Activated T-helper 2 cell treated with anti-CD3 and anti-CD28 coated beads, Interferon-gamma antibody, Interleukin-2, Interleukin-4, amounts not matched to agents 10 μg/mL and 5 μg/mL and 100 μg/mL, durations not matched to agents 14 hours and 24 hours and 36 hours (primary cell): Measurements from ENCODE around the gene METTL6. TPM values are rescaled to one million over a fixed set of nuclear protein-coding genes. Genes with fewer than 3 reads are reported as not detected.
A peak's percentile ranks its signal among the peaks of the same experiment; 100 is the strongest.
"Not testable (repeated sequence)": the region's sequence is repeated elsewhere in the genome, so short reads cannot be mapped to it uniquely, and the experiment has no call there.

Source experiments
- DNase-seq: peaks from one replicate; pipeline ENCODE4 v3.0.0; 2021; ENCODE audit warnings: low spot score
- H3K27ac Mint-ChIP-seq: one replicate; pipeline ENCODE4 v1.8.0; 2021; ENCODE audit warnings: mixed read lengths
- H3K27me3 Mint-ChIP-seq: one replicate; pipeline ENCODE4 v1.8.0; 2021; ENCODE audit warnings: low read depth, mixed read lengths
- H3K36me3 Mint-ChIP-seq: one replicate; pipeline ENCODE4 v1.8.0; 2021; ENCODE audit warnings: low read depth, mixed read lengths
- H3K4me1 Mint-ChIP-seq: one replicate; pipeline ENCODE4 v1.8.0; 2021; ENCODE audit warnings: low read depth, mixed read lengths
- H3K4me3 Mint-ChIP-seq: one replicate; pipeline ENCODE4 v1.8.0; 2021; ENCODE audit warnings: low read depth, mild to moderate bottlenecking, moderate library complexity, mixed read lengths
- H3K9me3 Mint-ChIP-seq: one replicate; pipeline ENCODE4 v1.8.0; 2021; ENCODE audit warnings: mixed read lengths
- intact Hi-C: fragments of 100-400 bp; cut with micrococcal nuclease; formaldehyde crosslinking; loops from one replicate; pipeline ENCODE4 v1.15.1; 2023
- total RNA-seq: library from RNA; stranded (reverse); gene quantifications from 2 replicates; pipeline ENCODE4 v1.2.3, GENCODE V29; 2022

METTL6 gene
- total RNA-seq, 1 donor from 2014 or later, result 16.1 TPM

DNA sequence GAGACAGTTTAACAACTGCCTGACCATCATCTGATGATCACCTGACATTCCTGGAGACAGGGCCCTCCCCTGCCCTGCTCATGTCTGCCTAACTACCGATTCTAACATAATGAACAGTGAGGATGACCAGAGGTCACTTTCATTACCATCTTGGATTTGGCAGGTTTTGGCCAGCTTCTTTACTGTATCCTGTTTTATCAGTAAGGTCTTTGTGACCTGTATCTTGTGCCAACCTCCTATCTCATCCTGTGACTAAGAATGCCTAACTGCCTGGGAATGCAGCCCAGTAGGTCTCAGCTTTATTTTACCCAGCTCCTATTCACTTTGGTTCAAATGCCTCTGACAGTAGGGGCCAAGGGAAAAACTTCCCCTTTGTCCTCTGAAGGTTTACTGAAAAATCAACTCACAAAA, 40.2 kb downstream of the METTL6 start:
- intact Hi-C loops, result no loop called here
- no peak for DNase-seq
- Mint-ChIP-seq H3K36me3 (no peaks in the 10 kb centered on the region), H3K27ac (no peak overlapping the region), H3K27me3 (no peaks in the 10 kb centered on the region), H3K9me3 (no peaks in the 10 kb centered on the region), H3K4me1 (peaks cover 7% of the 10 kb centered on the region), H3K4me3 (no peak overlapping the region)

DNA sequence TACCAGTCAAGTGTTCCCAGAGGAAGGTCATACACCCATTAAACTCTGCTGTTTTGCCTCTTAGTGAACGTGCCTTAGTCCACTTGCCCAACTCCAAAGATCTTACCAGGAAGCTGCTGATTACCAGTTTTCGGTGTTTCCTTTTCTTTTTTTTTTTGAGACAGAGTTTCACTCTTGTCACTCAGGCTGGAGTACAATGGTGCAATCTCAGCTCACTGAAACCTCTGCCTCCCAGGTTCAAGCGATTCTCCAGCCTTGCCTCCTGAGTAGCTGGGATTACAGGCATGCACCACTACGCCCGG, 40.7 kb downstream of the METTL6 start:
- H3K4me3 Mint-ChIP-seq, H3K36me3 Mint-ChIP-seq, DNase-seq, H3K4me1 Mint-ChIP-seq, intact Hi-C loops, H3K27me3 Mint-ChIP-seq, H3K27ac Mint-ChIP-seq, H3K9me3 Mint-ChIP-seq: not testable (repeated sequence)

DNA sequence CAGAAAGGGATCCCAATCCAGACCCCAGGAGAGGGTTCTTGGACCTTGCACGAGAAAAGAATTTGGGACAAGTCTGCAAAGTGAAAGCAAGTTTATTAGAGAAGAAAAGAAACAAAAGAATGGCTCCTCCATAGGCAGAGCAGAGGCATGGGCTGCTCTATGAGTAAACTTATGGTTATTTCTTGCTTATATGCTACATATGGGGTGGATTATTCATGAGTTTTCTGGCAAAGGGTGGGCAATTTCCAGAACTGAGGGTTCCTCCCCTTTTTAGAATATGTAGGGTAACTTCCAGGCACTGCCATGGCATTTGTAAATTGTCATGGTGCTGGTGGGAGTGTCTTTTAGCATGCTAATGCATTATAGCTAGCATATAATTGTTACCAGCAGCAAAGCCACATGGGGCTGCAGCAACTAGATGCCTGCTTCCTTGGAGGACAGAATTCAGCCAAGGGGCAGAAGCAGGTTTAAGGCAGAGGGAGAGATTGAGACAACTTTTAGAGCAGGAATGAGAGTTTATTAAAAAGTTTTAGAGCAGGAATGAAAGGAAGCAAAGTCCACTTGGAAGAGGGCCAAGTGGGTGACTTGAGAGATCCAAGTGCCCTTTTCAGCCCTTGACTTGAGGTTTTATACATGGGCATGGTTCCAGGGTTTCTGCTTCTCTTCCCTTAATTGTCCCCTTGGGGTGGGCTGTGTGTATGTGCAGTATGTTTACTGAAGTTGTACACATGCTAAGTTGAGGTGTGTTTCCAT, 41.3 kb downstream of the METTL6 start:
- no peaks in the 10 kb centered on the region for H3K36me3 Mint-ChIP-seq
- no peaks in the 10 kb centered on the region for H3K27me3 Mint-ChIP-seq
- H3K4me3 Mint-ChIP-seq, result no peak overlapping the region
- intact Hi-C loops, result no loop called here
- no peaks in the 10 kb centered on the region for H3K9me3 Mint-ChIP-seq
- no peak overlapping the region for H3K27ac Mint-ChIP-seq
- peaks cover 7% of the 10 kb centered on the region for H3K4me1 Mint-ChIP-seq
- DNase-seq, result no peak

DNA sequence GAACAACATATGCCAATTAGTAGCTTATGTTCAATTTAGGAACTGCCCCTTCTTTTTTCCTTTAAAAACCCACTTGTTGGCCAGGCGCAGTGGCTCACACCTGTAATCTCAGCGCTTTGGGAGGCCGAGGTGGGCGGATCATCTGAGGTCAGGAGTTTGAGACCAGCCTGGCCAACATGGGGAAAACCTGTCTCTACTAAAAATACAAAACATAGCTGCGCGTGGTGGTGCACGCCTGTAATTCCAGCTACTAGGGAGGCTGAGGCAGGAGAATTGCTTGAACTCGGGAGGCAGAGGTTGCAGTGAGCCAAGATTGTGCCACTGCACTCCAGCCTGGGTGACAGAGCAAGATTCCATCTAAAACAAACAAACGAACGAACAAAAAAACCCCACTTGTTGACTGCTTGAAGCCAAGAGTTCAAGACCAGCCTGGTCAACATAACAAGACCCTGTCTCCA, 42.1 kb downstream of the METTL6 start:
- H3K4me1 Mint-ChIP-seq, intact Hi-C loops, DNase-seq, H3K4me3 Mint-ChIP-seq, H3K27me3 Mint-ChIP-seq, H3K36me3 Mint-ChIP-seq, H3K9me3 Mint-ChIP-seq, H3K27ac Mint-ChIP-seq: not testable (repeated sequence)

DNA sequence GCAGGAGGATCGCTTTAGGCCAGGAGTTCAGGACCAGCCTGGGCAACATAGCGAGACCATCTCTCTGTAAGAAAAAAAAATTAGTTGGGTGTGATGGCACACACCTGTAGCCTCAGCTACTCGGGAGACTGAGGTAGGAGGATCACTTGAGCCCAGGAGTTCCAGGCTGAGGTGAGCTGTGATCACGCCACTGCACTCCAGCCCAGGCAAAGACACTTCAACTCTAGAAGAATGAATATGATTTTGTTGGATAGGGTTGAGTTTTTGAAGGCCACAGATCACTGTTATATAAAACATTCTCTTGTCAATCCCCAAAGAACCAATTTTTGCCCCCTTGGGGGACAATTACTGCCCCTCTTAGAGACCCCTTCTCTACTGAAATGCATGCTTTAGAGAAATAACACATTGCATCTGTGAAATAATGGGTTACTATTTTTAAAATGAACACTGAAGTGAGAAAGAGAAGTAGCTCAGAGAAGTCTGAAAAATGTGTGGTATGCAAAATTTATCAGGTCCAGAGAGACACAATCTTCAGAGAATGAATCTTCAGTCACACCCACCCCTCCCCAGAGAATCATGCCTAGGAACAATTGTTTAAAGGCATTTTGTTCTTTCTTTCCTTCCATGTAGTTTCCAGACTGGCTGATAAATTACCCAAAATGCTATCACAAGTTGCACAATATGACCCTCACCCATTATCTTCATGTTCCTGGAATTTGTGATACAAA, 42.7 kb downstream of the METTL6 start:
- no peaks in the 10 kb centered on the region for H3K36me3 Mint-ChIP-seq

DNA sequence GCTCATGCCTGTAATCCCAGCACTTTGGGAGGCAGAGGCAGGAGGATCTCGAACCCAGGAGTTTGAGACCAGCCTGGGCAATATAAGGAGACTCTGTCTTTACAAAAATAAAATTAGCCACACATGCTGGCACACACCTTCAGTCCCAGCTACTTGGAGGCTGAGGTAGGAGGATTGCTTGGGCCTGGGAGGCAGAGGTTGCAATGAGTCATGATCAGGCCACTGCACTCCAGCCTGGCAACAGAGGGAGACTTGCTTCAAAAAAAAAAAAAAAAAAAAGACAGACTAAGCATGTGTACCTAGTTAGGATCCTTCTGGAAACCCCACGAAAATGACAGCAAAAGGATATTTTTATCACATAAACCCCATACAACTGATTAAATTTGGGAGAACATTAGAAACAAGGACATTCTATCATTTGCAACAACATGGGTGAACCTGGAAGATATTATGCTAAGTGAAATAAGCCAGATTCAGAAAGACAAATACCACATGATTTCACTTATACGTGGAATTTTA, 44.9 kb downstream of the METTL6 start:
- H3K27me3 Mint-ChIP-seq, result no peaks in the 10 kb centered on the region
- intact Hi-C loops, result no loop called here
- no peak overlapping the region for H3K4me3 Mint-ChIP-seq
- H3K36me3 Mint-ChIP-seq, result no peaks in the 10 kb centered on the region
- no peaks in the 10 kb centered on the region for H3K9me3 Mint-ChIP-seq
- H3K27ac Mint-ChIP-seq, result no peak overlapping the region
- DNase-seq, result no peak
- H3K4me1 Mint-ChIP-seq, result peaks cover 11% of the 10 kb centered on the region

More for the DNA sequence above, 42.7 kb downstream of the METTL6 start:
- no peak for DNase-seq
- Mint-ChIP-seq H3K9me3 (no peaks in the 10 kb centered on the region), H3K27ac (no peak overlapping the region), H3K4me3 (no peak overlapping the region), H3K4me1 (peaks cover 7% of the 10 kb centered on the region), H3K27me3 (no peaks in the 10 kb centered on the region)
- intact Hi-C loops, result no loop called here

DNA sequence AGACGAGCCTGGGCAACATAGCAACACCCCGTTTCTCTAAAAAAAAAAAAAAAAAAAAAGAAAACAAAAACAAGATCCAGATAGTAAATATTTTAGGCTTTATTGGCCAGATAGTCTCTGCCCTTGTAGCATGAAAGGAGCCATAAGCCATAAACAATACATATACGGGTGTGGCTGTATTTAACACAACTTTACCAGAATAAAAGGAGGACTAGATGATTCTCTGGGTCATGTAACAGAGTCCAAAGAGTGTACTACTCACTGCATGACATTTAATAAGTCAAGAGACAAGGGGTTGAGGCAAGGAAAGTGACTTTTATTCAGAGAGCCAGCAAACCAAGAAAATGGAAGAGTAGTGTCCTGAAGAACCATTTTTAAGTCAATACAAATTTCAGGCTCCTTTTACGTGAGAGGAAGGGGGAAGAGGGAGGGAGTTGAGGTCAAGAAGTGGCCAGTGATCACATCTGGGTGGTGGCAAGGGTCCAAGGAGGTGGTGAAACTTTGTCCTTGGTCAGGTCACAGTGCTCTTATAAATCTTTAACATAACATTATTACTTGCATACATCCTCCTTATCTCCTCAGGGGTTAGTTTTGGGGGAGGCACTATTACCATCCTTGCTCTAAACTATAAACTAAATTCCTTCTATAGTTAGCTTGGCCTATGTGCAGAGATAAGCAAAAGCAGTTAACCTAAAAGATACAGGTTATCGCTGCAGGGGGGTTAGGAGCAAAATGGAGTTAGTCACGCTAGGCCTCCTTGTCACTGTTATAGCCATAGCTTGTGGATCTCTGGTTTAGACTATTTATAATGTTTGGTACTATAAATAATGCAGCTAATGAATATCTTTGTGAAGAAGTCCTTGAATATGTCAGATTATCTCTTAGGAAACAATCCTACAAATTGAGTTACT, 46.1 kb downstream of the METTL6 start:
- Mint-ChIP-seq H3K27ac (no peak overlapping the region), H3K4me3 (no peak overlapping the region), H3K4me1 (peaks cover 10% of the 10 kb centered on the region), H3K9me3 (no peaks in the 10 kb centered on the region), H3K36me3 (no peaks in the 10 kb centered on the region), H3K27me3 (no peaks in the 10 kb centered on the region)
- intact Hi-C loops, result no loop called here
- DNase-seq, result no peak

DNA sequence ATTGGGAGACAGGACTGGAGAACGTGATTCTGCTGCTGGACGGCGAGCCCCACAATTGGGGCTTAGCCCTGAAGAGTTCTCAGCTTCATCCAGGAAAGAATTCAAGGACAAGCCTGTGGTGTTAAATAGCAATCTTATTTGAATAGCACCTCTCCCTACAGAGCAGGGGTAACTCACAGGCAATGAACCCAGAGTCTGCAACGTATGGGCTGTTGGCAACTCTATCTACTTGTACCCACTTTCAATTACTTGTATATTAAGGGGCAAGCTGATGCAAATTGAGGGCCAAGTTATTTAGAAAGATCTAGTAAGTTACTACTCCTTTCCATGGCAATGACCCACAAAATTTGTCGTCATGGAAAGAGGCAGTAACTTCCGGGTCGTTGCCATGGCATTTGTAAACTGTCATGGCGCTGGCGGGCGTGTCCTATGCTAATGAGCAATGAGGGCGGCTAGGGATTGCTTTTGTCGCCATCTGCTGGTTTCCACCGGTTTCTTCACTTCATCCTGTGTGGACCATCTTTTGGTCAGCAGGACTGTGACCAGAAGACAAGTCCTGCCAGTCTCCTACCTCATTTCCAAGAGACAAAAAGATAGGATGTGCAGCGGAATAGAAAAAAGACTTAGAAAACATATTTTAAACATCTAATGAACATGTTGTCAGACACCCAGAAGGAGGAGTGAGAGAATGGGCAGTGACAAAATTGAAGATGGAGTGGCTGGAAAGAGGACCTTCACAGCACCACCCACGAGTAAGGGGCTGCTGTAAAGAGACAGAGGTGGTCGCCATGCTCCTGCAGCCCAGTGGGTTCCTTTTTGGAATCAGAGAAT, 49.2 kb downstream of the METTL6 start:
- peak overlapping the region; percentile 76 for H3K27ac Mint-ChIP-seq
- peak; percentile 92 for DNase-seq
- intact Hi-C loops, result loop anchor here (1.0 to 2.0 kb wide), 6 partner anchors 17 to 171 kb away; partner anchors contain the start of genes CAPN7 and SH3BP5
- no peaks in the 10 kb centered on the region for H3K27me3 Mint-ChIP-seq
- peaks cover 10% of the 10 kb centered on the region for H3K4me1 Mint-ChIP-seq
- H3K36me3 Mint-ChIP-seq, result no peaks in the 10 kb centered on the region
- H3K9me3 Mint-ChIP-seq, result no peaks in the 10 kb centered on the region
- H3K4me3 Mint-ChIP-seq, result no peak overlapping the region

DNA sequence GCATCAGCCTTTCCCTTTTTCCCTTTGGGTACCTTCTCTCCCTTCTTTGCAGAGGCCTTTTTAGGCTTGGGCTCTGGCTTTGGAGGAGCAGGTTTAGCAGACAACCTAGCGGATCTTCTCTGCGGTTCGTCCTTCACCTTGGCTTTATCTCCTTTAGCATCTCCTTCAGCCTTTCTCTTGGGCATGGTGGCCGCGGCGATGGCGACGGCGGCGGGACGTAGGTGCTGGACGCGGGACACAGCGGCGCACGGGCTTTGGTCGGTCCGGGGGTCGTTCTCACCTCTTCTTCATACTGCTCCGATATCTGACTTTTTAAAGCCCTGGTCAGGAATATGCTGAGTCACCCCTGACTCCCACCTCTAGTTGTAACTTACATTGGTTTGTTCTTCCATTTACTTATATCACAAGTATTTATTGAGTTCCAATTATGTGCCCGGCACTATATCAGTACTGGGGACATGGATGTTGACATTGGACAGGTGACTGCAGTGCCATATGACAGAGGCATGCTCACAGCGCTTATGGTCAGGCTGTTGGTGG, 51.8 kb downstream of the METTL6 start:
- intact Hi-C loops, result no loop called here
- peaks cover 10% of the 10 kb centered on the region for H3K4me1 Mint-ChIP-seq
- H3K27me3 Mint-ChIP-seq, result no peaks in the 10 kb centered on the region
- H3K36me3 Mint-ChIP-seq, result no peaks in the 10 kb centered on the region
- no peak overlapping the region for H3K4me3 Mint-ChIP-seq
- no peak for DNase-seq
- no peaks in the 10 kb centered on the region for H3K9me3 Mint-ChIP-seq
- H3K27ac Mint-ChIP-seq, result no peak overlapping the region

DNA sequence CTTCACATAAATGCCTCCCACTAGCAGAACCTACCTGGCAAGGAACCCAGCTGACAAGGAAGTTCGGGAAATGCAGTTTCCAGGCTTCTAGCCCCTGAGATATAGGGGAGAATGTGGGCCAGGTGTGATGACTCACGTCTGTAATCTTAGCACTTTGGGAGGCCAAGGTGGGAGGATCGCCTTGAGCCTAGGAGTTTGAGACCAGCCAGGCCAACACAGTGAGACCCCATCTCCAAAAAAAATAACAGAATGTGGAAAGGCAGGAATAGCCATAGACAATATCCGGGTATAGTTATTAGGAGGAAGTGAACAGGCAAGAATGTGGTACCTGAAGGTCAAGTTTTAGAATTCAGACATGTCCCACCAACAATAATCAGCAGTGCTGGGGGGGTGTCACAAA, 54.4 kb downstream of the METTL6 start:
- DNase-seq, result no peak
- no peaks in the 10 kb centered on the region for H3K27me3 Mint-ChIP-seq
- no peak overlapping the region for H3K27ac Mint-ChIP-seq

DNA sequence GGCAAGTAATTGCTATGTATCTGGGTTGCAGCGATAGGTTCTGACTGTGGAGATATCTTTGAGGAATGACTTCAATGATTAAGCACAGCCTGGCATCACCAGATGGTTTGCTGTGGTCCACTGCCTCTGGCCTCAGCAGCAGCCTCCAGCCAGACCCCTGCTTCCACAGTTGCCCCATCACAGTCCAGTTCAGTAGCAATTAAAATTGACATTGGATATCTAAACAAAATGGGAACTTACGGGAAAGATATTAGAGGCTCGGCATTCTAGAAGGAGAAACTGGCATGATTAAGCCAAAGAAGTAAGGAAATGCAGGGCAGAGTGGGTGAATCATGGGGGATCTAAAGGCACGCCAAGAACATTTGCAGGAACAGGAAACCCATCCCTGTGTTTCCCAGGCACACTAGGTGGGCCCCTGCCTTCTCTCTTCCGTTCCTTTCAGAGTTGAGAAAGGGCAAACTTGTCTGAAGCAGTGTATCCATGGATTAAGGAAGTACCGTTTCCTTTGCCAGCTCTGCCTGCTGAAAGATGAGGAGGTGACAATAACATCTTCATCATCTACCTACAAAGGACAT, 58.7 kb downstream of the METTL6 start:
- Mint-ChIP-seq H3K27me3 (no peaks in the 10 kb centered on the region), H3K36me3 (no peaks in the 10 kb centered on the region), H3K9me3 (no peaks in the 10 kb centered on the region), H3K27ac (no peak overlapping the region), H3K4me1 (peaks cover 15% of the 10 kb centered on the region), H3K4me3 (no peak overlapping the region)
- intact Hi-C loops, result loop anchor here (10.0 kb wide), 1 partner anchor 376 kb away; no protein-coding TSS in a partner anchor
- DNase-seq, result no peak

More for the DNA sequence above, 54.4 kb downstream of the METTL6 start:
- Mint-ChIP-seq H3K36me3 (no peaks in the 10 kb centered on the region), H3K9me3 (no peaks in the 10 kb centered on the region), H3K4me1 (peaks cover 5% of the 10 kb centered on the region), H3K4me3 (no peak overlapping the region)
- intact Hi-C loops, result no loop called here
